Measurements from ENCODE around the gene ZNF346.

Gene ZNF346

DNA sequence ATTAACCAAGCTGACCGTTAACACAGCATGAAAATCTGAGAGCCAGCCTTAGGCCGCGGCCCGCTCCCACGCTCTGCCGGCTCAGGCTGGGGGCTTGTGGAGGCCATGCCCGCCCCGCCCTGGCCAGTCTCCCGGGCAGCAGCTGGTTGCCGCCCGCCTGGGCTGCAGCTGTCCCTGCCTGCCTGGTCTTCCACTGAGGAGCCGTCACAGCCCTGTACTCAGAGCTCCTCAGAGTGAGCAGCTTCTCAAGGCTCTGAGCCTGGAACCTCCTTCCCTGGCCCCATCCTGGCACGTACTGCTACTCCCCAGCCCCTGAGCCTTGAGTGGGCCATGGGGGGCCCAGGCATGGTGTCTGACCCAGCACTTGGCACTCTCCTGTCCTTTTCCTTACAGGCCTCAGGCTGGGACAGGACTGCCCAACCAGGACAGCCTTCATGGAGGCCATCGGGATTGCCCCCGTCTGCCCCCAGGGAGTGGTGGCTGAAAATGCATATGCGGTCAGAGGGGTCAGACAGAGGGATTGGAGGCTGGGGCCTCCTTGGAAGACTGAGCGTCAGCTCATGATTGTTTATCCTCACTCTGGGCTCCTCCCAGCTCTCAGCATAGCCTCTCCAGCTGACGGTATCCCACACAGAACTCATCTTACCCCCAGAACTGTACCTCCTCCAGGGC lies 76.1 kb downstream of the ZNF346 start:
- DNase-seq (ENCODE audit: low read depth) = no peak
- H3K4me3 ChIP-seq (ENCODE audit: low read depth, low read length) = no peak overlapping the region
- no peak for TF ChIP-seq MAX (IDR thresholded peaks at IDR 0.05; ENCODE audit: low read depth, low read length)
- no peak for TF ChIP-seq POLR2A (IDR thresholded peaks at IDR 0.05; ENCODE audit: extremely low read depth, insufficient read length)
- no peak for TF ChIP-seq MYC (IDR thresholded peaks at IDR 0.05; ENCODE audit: low read depth, low read length)
- TF ChIP-seq CTCF (IDR thresholded peaks at IDR 0.05; ENCODE audit: low read depth, low read length) = no peak

DNA sequence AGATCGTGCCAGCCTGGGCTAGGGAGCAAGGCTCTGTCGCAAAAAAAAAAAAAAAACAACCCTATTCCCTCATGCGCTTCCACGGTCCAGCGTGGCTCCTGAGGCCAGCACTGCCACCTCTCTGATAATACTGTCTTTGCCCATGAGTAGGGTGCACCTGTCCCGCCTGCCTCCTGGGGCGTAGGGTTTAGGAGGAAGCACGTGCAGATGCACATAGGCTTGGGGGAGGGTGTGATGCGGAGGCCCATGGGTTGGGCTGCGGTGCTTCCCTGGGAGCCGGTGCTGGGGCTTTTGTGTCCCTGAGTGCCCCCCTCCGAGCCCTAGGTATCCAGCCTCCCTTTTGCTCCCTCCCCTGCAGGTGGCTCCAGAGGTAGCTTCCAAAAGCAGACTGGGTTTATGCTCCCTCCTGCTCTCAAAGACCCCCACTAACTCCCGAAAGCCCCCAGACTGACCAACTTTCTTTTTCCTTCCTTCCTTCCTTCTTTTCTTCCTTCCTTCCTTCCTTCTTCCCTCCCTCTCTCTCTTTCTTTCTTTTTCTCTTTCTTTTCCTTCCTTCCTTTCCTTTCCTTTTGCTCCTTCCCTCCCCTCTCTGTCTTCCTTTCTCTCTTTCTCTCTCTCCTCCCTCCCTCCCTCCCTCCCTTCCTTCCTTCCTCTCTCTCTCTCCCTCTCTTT lies 77.1 kb downstream of the ZNF346 start:
- H3K4me3 ChIP-seq (ENCODE audit: low read depth, low read length) = no peak overlapping the region
- TF ChIP-seq MYC (IDR thresholded peaks at IDR 0.05; ENCODE audit: low read depth, low read length) (no peak), CTCF (IDR thresholded peaks at IDR 0.05; ENCODE audit: low read depth, low read length) (no peak), MAX (IDR thresholded peaks at IDR 0.05; ENCODE audit: low read depth, low read length) (no peak), POLR2A (IDR thresholded peaks at IDR 0.05; ENCODE audit: extremely low read depth, insufficient read length) (no peak)
- no peak for DNase-seq (ENCODE audit: low read depth)

DNA sequence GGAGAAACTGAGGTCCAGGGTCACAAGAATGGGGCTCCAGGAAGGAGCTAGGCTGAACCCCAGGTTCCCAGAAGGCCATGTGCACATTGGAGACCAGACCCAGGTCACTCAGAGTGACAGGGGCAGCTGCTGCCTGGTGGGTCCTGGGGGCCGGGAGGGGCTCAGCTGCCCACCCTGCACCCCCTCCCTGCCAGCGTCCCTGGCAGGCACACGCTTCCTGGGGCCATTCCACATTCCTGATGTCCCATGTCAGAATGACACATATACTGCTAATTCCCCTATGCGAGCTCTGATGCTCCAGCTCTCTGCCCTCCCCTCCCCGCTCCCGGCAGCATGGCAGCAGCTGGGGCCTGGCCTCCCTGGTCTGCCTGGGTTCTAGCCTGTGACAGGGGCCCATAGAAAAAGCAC lies 78.2 kb downstream of the ZNF346 start:
- no peak for DNase-seq (ENCODE audit: low read depth)
- TF ChIP-seq MAX (IDR thresholded peaks at IDR 0.05; ENCODE audit: low read depth, low read length) (no peak), MYC (IDR thresholded peaks at IDR 0.05; ENCODE audit: low read depth, low read length) (no peak), POLR2A (IDR thresholded peaks at IDR 0.05; ENCODE audit: extremely low read depth, insufficient read length) (no peak)
- H3K4me3 ChIP-seq (ENCODE audit: low read depth, low read length) = no peak overlapping the region

DNA sequence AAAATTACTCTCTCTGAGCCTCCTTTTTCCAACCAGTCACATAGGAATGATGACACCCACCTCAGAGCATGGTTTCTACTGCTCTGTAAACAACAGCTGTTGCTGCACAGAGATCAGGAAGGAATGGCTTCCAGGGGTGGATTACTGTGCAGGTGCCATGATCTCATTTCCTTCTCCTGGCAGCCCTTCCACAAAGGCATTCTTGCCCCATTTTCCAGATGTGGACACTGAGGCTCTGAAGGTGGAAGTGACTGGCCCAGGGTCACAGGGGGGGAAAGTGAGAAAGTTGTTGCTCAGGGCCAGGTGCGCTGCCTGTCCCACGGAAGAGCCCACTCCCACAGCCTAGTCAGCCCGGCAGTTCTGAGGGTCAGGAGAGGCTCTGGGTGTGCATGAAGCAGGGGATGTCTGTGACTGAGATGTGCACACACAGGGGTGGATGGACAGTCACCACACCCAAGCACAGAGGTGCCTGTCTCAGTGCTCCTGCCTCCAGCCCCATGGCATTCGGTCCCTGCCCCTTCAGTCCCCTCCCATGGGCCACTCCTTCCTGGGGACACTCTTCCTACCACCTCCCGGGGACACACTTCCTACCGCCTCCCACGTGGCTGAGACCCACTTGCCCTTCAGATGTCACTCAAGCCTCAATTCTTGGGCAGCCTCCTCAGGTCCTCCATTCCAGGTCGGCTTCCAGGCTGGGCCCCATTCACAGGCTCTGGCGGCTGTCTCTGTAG lies 81.2 kb downstream of the ZNF346 start:
- no peak for TF ChIP-seq POLR2A (IDR thresholded peaks at IDR 0.05; ENCODE audit: extremely low read depth, insufficient read length)
- no peak for TF ChIP-seq MYC (IDR thresholded peaks at IDR 0.05; ENCODE audit: low read depth, low read length)
- TF ChIP-seq MAX (IDR thresholded peaks at IDR 0.05; ENCODE audit: low read depth, low read length) = no peak
- no peak for TF ChIP-seq CTCF (IDR thresholded peaks at IDR 0.05; ENCODE audit: low read depth, low read length)
- no peak for DNase-seq (ENCODE audit: low read depth)
- H3K4me3 ChIP-seq (ENCODE audit: low read depth, low read length) = no peak overlapping the region

DNA sequence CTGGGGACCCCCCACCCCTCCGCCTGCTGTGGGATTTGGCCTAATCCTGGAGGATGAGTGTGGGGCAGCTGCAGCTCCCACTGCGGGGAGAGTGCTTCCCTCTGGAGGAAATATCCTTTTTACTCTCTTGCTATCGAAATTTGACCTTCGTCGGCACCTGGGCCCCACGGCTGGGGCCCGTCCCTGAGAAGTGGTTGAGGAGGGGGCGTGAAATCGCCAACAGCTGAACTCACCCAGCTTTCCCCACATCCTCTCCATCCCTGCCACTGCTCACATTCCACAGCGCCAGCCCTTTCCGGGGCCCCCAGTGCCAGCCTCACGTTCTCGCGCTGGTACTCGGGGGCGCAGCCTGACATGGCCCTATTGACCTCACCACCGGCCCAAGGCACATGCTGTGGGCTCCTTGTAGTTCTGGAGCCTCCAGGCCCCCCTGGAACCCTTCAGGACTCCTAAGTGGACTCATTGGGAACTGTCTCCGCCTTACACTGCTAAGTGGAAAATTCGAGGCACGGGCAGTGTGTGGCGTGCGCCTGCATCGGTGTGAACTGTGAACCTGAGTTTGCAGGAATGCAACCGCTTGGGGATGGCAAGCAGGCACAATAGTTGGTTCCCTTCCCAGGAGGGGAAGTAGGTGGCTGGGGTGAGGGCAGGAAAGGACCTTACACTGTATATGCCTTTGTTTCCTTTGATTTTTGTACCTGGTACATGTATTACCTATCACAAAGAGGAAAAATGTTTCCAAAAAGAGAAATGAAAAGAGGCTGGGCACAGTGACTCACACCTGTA lies 83.4 kb downstream of the ZNF346 start:
- DNase-seq (ENCODE audit: low read depth) = no peak
- TF ChIP-seq POLR2A (IDR thresholded peaks at IDR 0.05; ENCODE audit: extremely low read depth, insufficient read length) = no peak
- no peak for TF ChIP-seq MAX (IDR thresholded peaks at IDR 0.05; ENCODE audit: low read depth, low read length)
- no peak for TF ChIP-seq CTCF (IDR thresholded peaks at IDR 0.05; ENCODE audit: low read depth, low read length)
- no peak for TF ChIP-seq MYC (IDR thresholded peaks at IDR 0.05; ENCODE audit: low read depth, low read length)
- no peak overlapping the region for H3K4me3 ChIP-seq (ENCODE audit: low read depth, low read length)
